HG03521 (cell line): ENCODE data around the gene TCEA2.

ENCODE experiments used
- ATAC-seq: cut with Tn5 transposase; IDR thresholded peaks from one replicate; pipeline ENCODE4 v1.9.1; 2021; ENCODE audit warnings: mild to moderate bottlenecking, moderate library complexity; ENCODE audit not compliant: unreplicated experiment

The TCEA2 gene

DNA sequence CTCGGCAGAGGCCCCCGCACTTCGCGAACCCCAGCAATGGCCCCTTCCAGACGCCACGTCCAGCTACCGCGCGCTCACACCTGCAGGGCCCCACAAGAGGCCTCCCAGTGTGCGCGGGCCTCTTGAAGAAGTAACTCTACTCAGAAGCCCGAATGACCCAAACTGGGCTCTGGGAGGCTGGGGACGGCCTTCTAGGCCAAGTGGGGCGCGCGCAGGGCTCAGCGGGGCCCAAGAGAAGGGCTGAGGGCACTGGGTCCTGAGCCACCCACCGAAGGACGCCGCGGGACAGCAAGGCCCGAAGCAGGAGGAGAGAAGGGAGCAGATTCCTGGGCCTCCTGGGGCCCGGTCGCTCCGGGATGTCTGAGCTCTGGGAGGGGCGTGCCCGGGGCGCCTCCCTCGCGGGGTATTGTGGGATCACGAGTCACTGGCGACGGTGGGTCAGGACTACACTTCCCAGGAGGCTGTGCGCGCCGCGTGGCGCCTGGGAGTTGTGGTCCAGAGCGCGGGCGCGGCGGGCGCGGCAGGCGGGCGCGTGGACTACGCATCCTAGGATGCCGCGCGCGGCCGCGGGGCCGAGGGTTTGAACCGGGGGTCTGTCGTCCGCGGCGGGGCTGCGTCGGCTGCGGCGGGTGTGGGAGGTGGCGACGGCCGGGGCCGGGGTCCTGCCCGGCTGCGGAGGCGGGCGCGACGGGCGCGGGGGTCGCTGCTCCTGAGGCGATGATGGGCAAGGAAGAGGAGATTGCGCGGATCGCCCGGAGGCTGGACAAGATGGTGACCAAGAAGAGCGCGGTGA, at the start of gene TCEA2:
TSS of gene TCEA2 (plus strand) at position 603 of the 793 bp plus-strand sequence. CDS start at position 718, 115 bp downstream.
- ATAC-seq, result peak; percentile 77

DNA sequence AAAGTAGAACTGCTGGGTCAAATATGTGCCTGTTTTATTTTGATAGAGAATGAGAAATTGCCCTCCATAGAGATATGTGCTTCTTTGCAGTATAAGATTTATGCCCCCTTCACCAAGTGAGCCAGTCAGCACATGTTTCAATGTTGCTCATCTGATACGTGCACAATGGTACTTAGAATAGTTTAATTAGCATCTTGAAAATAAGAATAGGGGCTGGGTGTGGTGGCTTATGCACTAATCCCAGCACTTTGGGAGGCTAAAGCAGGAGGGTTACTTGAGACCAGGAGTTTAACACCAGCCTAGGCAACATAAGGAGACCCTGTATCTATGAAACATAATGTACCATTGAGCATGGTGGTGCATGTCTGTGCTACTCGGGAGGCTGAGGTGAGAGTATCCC, 47.4 kb upstream of the TCEA2 start:
- no peak for ATAC-seq

DNA sequence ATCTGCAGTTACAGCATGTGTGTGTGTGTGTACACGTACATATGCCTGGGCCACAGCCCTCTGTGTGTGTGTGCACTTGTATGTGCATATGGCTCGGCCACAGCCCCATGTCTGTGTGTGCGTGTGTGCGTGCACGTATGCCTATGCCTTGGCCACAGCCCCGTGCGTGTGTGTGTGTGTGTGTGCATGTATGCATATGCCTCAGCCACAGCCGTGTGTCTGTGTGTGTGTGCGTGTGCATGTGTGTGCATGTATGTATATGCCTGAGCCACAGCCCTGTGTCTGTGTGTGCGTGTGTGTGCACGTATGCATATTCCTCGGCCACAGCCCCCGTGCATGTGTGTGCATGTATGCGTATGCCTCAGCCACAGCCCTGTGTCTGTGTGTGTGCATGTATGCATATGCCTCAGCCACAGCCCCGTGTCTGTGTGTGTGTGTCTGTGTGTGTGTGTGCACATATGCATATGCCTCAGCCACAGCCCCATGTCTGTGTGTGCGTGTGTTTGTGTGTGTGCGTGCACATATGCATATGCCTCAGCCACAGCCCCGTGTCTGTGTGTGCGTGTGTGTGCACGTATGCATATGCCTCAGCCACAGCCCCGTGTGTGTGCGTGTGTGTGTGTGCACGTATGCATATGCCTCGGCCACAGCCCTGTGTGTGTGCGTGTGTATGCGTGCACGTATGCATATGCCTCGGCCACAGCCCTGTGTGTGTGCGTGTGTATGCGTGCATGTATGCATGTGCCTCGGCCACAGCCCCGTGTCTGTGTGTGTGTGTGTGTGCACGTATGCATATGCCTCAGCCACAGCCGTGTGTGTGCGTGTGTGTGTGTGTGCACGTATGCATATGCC, 41.6 kb upstream of the TCEA2 start:
- ATAC-seq, result no peak

DNA sequence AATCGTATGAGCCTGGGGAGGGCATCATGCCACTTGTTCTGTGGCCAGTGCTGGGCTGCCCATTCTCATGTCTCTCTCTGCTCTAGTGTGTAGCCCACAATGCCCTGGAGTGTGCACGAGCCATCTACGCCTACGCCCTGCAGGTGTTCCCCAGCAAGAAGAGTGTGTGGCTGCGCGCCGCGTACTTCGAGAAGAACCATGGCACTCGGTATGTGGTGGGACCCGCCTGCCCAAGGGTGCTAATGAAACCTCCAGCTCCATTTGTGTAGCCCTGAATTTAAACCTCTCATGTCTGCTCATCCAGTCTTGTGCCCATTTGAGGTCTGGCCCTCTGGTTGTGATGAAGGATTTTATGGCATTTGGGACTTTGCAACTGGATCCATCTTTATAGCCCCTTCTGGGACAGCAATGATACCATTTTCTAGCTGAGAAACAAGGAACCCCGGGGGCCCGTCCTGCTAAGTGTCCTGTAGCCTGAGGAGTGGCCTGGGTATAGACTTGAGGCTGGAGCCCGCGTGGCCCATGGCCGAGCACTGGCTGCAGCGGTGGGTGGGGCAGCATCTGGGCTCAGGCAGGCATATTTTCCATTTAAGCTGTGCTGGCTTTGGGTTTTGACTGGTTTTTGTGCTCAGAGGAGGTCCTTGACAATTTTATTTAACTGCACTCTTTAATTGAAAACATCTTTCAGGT, 40.2 kb upstream of the TCEA2 start:
- ATAC-seq, result no peak

DNA sequence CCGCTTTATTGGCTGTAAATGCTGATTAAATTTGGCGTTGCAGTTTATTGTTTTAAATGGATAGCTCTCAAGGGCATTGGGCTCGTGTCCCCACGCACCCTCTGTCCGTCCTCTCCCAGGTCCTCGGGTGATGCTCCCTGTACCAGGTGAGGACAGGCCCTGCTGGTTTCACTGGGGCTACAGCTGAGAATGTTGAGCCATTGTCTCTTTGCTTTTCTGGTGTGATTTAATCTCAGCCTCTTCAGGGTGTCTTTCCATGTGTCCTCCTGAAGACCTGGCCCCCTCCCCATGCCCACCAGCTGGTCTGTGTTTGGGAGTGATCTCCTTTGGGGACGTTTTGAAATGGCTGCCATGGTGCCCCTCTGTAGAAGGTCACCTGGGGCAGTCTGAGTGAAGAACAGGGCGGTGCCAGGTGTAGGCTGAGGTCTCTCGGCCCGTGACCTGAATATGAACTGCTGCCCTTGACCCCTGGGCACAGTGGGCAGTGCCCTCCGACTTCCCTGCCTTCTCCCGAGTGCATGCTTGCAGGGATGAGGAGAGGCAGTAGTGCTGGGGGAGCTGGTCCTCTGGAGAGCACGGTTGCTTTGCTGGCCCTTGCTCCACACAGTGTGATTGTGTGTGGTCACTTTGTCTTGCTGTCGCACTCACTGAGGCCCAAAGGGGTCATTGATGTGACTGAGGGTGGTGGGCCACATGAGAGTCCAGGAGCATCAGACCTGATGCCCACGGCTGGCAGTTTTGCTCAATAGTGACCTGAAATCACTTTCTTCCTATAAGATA, 39.4 kb upstream of the TCEA2 start:
- ATAC-seq, result no peak

DNA sequence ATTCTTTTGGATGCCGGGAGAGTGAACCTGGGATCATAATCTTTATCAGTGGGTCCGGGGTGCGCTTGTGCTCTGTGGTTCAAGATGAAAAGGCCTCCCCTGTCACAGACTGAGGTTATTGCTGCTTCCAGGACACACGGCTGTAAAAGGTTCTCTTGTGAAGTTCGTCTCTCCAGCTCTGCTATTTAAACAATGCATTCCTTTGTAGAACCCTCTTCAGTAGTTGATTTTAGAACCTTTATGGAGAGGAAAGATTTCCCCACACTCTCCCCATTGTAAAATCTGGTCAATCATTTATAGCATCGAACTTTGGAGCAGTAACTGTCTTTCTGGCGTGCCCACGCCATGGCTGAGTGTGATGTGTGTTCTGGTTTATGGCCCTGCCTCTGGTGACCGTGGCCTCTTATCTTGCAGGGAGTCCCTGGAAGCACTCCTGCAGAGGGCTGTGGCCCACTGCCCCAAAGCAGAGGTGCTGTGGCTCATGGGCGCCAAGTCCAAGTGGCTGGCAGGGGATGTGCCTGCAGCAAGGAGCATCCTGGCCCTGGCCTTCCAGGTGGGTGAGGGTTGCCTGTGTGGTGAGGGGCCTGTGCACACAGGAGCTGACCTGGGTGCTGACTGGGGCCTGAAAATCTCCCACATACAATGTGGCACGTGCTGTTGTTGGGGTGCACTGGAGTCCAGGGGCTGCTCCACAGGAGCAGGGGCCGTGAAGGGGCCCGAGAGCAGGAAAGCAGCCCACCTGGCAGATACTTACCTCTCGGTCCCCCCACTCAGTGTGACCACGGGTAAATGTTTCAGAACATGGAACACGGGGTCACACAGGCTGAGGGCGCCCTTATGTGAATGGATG, 38.6 kb upstream of the TCEA2 start:
- ATAC-seq, result no peak

DNA sequence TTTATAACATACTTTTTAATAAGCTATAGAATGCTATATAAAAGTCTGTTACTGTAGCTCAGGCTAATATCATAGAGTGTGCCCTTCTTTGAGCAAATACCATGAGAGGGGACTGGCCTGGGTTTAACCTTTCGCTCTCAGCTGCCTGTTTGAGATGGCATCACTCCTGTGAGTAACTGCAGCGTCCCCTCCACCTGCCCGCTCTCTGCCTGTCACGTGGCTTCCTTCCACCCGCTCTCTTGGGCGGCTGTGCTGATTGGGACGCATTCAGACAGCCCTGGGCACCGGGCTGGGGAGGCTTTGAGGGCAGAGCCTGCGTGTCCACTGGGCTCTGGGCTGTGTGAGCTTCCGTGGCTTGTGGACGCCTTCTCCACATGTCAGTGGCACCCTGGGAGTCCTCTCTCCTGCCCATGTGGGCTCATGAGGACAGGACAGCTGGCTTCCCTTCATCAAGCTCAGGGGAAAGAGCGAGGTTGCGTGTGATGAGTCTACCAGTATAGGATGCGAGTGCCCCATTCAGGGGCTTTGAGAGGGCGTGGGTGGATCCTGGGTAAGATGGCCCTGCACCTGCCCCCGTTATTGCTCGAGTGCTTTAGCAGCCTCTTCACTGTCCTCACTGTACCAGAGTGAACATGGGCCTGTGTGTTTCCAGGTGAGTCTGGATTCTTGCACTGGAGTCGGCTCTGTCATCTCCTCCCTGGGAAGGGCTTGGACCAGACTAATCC, 37.7 kb upstream of the TCEA2 start:
- no peak for ATAC-seq

DNA sequence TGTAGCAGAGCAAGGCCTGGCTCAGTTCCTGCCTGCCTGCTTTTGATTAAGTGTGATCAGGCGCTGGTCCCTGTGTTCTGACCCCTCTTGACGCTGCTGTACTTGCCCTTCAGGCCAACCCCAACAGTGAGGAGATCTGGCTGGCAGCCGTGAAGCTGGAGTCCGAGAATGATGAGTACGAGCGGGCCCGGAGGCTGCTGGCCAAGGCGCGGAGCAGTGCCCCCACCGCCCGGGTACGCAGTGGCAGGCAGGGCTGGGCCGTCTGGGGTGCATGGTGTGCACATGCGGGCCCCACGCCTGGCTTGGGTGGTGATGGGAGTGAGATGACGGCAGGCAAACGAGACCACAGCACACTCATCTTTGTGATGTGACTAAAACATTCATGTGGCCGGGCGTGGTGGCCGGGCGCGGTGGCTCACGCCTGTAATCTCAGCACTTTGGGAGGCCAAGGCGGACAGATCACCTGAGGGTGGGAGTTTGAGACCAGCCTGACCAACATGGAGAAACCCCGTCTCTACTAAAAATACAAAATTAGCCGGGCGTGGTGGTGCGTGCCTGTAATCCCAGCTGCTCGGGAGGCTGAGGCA, 37.1 kb upstream of the TCEA2 start:
- no peak for ATAC-seq

DNA sequence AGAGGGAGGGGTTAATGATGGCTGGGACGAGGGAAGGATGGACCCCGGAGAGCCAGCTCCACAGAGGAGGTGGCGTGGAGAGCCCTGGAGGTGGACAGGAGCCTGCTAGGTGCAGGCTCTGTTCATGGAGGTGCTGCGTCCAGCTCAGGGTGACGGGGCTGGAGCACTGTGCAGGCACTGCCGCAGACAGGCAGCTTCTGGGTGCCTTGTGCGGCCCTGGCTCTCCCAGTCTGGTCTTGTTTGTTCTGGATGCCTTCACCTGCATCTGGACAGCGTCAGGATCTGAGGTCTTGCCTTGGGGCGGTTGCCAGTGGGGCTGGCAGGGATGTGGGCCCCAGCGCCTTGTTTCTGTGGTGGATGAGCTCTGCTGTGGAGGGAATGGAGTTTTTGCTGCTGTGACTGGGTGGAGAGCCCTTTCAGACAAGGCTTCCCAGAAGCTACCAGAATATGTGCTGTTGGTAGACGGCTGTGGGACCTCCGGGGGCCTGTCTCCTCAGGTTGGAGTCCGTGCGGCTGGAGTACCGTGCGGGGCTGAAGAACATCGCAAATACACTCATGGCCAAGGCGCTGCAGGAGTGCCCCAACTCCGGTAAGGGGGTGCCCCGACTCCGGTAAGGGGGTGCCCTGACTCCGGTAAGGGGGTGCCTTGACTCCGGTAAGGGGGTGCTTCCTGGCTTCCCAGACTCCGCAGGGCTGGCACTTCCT, 34.9 kb upstream of the TCEA2 start:
- no peak for ATAC-seq

DNA sequence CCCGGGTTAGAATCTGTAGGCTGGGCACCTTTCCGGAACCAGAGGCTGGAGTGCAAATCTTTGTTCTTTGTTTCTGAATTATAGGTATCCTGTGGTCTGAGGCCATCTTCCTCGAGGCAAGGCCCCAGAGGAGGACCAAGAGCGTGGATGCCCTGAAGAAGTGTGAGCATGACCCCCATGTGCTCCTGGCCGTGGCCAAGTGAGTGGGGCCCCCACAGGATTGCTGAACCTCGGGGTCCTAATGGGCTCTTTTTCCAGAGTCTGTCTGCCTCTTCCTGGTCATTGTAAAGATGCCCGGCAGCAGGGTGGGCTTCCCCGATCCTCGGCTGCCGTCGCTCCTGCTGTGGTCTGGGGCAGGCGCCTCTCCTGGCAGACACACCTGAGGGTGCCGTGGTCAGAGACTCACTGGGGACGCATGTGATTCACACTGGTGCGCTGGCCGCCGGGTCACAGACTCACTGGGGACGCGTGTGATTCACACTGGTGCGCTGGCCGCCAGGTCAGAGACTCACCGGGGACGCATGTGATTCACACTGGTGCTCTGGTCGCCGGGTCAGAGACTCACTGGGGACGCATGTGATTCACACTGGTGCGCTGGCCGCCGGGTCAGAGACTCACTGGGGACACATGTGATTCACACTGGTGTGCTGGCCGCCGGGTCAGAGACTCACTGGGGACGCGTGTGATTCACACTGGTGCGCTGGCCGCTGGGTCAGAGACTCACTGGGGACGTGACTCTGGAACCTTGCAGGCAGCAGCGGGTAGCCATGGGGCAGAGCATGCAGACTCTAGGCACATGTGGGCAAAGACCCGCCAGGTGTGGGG, 33.5 kb upstream of the TCEA2 start:
- ATAC-seq, result no peak

DNA sequence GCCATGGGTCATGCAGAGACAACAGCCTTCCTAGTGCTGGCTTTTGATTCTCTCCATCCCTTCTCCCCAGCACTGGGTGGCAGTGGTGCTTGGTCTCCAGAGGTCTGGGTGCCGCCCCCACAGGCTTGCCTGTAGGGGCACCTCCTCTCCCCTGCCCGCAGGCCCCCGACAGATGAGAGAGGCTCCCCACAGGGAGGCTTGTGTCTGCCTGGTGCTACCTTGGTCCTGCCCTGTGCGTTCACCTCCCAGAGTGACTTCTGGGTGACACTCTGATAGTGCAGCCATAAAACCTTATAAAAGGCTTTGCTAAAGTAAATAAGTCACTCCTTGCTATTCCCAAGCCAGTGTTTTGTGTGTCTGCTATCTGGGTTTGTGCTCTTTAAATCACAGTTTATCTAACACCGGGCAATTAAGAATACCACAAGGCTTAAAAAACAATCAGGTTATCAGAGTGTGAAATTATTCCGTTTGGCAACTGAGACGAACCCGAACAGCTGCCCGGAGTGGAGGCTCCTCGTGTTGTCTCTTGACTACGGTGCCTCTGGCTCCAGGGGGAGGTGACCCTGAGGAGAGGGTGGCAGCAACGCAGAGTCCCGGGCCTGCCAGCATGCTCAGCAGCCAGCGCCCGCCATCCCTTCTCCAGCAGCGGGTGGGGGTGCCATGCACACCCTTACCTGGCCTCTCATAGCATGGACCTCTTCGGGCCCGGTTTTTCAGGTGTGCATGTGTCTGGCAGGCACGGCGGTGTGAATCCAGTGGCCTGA, 32.4 kb upstream of the TCEA2 start:
- no peak for ATAC-seq

DNA sequence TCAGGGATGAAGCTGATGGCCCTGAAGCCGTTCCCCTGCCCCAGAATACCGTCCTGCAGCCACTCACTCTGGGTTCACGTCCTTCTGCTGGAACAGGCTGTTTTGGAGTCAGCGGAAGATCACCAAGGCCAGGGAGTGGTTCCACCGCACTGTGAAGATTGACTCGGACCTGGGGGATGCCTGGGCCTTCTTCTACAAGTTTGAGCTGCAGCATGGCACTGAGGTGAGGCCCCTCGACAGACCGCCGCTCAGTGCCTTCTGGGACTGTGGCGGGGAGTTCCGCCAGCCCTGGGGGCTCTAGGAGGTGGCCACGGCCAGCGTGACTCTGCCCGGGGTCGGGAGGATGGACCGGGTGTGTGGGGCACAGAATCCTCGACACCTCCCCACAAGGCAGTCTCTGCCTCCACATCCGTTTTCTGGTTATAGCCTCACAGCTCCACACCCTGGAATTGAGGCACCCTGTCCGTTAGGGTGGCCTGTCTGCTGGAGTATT, 31.1 kb upstream of the TCEA2 start:
- no peak for ATAC-seq

DNA sequence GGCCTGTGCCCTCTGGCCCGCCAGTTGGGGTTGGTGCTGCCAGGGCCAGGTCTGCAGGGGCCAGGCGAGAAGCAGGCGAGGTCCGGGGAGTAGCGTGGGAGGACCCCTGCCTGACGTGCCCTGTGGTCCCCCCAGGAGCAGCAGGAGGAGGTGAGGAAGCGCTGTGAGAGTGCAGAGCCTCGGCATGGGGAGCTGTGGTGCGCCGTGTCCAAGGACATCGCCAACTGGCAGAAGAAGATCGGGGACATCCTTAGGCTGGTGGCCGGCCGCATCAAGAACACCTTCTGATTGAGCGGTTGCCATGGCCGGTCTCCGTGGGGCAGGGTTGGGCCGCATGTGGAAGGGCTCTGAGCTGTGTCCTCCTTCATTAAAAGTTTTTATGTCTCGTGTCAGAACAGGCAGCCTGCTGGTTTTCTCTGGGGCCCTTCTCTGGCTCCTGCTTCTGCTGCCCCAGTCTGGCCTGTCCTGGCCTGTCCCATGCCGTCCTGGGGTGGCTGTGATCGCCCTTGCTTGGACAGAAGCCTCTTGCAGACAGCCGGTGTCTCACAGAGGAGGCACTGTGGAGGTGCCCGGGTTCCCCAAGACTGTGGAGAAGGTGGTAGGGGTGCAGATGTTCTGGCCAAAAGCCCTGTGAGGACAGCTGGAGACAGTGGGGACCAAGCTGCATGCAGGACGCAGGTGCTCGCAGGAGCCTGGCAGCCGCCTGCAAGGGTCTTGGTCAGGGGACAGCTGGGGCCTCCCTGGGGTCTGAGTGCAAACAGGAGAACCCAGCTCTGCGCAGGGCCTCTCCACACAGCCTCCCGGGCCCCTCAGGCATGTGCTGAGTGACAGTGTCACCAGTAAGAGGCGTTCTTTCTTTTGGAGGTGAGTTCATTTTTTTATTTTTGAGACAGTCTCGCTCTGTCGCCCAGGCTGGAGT, 30.0 kb upstream of the TCEA2 start:
- ATAC-seq, result no peak

DNA sequence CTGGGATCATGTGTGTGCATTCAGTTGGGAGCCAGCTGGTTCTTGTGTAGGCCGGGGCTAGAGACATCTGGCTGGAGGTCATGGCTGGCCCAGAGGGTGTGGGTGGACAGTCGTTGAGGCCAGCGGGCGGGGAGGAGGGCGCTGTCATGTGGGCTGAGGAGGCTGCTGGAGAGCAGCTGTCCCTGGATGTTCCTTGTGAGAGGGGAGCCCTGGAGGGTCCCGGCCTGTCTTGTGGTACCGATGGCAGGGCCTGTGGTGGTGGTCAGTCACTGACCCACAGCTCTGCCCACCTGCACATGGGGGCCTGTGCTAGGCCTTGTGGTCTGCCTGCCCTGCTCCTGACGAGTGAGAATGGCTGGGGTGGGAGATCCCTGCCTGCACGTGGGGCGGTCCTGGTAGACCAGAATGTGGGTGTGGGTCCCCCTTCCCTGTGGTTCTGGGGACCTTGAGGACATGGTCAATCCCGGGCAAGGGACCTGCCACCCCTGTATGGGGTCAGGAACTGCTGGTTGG, 29.0 kb upstream of the TCEA2 start:
- ATAC-seq, result no peak
